ENCODE measurements around the gene GUCY1A2.

GRCh38 chr11:106879029-106879428 is 139.2 kb downstream of the GUCY1A2 start:
- TF ChIP-seq CTCF (IDR thresholded peaks at IDR 0.05) (no peak), EZH2 (IDR thresholded peaks at IDR 0.05; ENCODE audit: borderline replicate concordance, insufficient read depth, low read depth, low read length, poor library complexity, severe bottlenecking) (no peak)

All from B cell (primary cell).